ENCODE results near the gene HBE1. TPM values are rescaled to one million over a fixed set of nuclear protein-coding genes. Genes with fewer than 3 reads are reported as not detected.

The HBE1 gene
- total and polyA plus RNA-seq, 9 of the 15 experiments (the other 6 are each of a cell fraction or from before 2014, with no cell fraction given): 612 to 10,250 (median 2,181) TPM

- TF ChIP-seq ZNF583 (CRISPR knock-in tag; IDR thresholded peaks at IDR 0.05): no peak
- no peak for TF ChIP-seq ZNF354B (CRISPR knock-in tag; IDR thresholded peaks at IDR 0.05)
- TF ChIP-seq HCFC1 (IDR thresholded peaks at IDR 0.05; ENCODE audit: low read depth, low read length): no peak
- no peak for TF ChIP-seq LCOR (CRISPR knock-in tag; IDR thresholded peaks at IDR 0.05)
- no peak for TF ChIP-seq ZNF408 (CRISPR knock-in tag; IDR thresholded peaks at IDR 0.05; ENCODE audit: low read depth)
- TF ChIP-seq TBP (optimal IDR thresholded peaks at IDR 0.05; ENCODE audit: low read depth, low read length): no peak
- TF ChIP-seq HDAC2 (IDR thresholded peaks at IDR 0.05): 0 out of 2 replicates have a peak, but pooled peaks have one; percentile 32
- TF ChIP-seq CHD4 (IDR thresholded peaks at IDR 0.05; ENCODE audit: insufficient read depth, insufficient replicate concordance, low read depth, low read length, poor library complexity, severe bottlenecking): no peak
- TF ChIP-seq, protein P1, sequence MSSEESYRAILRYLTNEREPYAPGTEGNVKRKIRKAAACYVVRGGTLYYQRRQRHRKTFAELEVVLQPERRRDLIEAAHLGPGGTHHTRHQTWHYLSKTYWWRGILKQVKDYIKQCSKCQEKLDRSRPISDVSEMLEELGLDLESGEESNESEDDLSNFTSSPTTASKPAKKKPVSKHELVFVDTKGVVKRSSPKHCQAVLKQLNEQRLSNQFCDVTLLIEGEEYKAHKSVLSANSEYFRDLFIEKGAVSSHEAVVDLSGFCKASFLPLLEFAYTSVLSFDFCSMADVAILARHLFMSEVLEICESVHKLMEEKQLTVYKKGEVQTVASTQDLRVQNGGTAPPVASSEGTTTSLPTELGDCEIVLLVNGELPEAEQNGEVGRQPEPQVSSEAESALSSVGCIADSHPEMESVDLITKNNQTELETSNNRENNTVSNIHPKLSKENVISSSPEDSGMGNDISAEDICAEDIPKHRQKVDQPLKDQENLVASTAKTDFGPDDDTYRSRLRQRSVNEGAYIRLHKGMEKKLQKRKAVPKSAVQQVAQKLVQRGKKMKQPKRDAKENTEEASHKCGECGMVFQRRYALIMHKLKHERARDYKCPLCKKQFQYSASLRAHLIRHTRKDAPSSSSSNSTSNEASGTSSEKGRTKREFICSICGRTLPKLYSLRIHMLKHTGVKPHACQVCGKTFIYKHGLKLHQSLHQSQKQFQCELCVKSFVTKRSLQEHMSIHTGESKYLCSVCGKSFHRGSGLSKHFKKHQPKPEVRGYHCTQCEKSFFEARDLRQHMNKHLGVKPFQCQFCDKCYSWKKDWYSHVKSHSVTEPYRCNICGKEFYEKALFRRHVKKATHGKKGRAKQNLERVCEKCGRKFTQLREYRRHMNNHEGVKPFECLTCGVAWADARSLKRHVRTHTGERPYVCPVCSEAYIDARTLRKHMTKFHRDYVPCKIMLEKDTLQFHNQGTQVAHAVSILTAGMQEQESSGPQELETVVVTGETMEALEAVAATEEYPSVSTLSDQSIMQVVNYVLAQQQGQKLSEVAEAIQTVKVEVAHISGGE (CRISPR knock-in tag; IDR thresholded peaks at IDR 0.05): no peak
- TF ChIP-seq ID3 (CRISPR knock-in tag; IDR thresholded peaks at IDR 0.05): no peak
- no peak for TF ChIP-seq ID3 (tag; IDR thresholded peaks at IDR 0.05)
- TF ChIP-seq TCF3 (CRISPR knock-in tag; IDR thresholded peaks at IDR 0.05): no peak
- no peak for TF ChIP-seq ZNF589 (CRISPR knock-in tag; IDR thresholded peaks at IDR 0.05; ENCODE audit: low read depth)
- TF ChIP-seq TRIM25 (IDR thresholded peaks at IDR 0.05; ENCODE audit: borderline replicate concordance): 0 out of 2 replicates have a peak, but pooled peaks have one; percentile 91
- TF ChIP-seq, protein P2, sequence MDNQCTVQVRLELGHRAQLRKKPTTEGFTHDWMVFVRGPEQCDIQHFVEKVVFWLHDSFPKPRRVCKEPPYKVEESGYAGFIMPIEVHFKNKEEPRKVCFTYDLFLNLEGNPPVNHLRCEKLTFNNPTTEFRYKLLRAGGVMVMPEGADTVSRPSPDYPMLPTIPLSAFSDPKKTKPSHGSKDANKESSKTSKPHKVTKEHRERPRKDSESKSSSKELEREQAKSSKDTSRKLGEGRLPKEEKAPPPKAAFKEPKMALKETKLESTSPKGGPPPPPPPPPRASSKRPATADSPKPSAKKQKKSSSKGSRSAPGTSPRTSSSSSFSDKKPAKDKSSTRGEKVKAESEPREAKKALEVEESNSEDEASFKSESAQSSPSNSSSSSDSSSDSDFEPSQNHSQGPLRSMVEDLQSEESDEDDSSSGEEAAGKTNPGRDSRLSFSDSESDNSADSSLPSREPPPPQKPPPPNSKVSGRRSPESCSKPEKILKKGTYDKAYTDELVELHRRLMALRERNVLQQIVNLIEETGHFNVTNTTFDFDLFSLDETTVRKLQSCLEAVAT (IDR thresholded peaks at IDR 0.05): peak; percentile 89 to 91
- TF ChIP-seq TSHZ1 (CRISPR knock-in tag; IDR thresholded peaks at IDR 0.05): no peak
Measured at GRCh38 chr11:5235364-5236095, 34.2 kb downstream of the HBE1 start (continued).

Measured in K562 (cell line).